K562 (cell line): Measurements from ENCODE around the gene WDR64. TPM values are rescaled to one million over a fixed set of nuclear protein-coding genes. Genes with fewer than 3 reads are reported as not detected.
A peak's percentile ranks its signal among the peaks of the same experiment; 100 is the strongest.

Experiments
- GATAD2A ChIP-seq: fragments of 450-650 bp; IDR thresholded peaks from 2 replicates; pipeline ENCODE4 v1.6.1; 2017
- L3MBTL2 ChIP-seq: fragments of 450-650 bp; IDR thresholded peaks from 2 replicates; pipeline ENCODE4 v1.6.1; 2016; ENCODE audit warnings: mild to moderate bottlenecking, moderate library complexity
- MTA1 ChIP-seq: fragments of 450-650 bp; IDR thresholded peaks from 2 replicates; pipeline ENCODE4 v1.6.1; 2017; ENCODE audit warnings: borderline replicate concordance
- NR2C2 ChIP-seq, 2 experiments: fragments of 200-800 bp in 1 of 2; sonication (Bioruptor generic) in 1 of 2; sonication (generic) in 1 of 2; formaldehyde crosslinking in 1 of 2; IDR thresholded peaks; 2 replicates each; pipeline versions ENCODE4 v1.6.1 to v1.8.0; 2016 to 2022; ENCODE audit warnings: mild to moderate bottlenecking in 1 of 2, missing compliant biosample characterization in 1 of 2, missing genetic modification characterization in 1 of 2, missing genetic modification reagents in 1 of 2
- PRPF4 ChIP-seq: fragments of 200-400 bp; formaldehyde crosslinking; IDR thresholded peaks from one replicate; pipeline ENCODE4 v1.6.1; 2017; ENCODE audit warnings: low read length, low read depth, mild to moderate bottlenecking; ENCODE audit not compliant: insufficient read depth, poor library complexity, severe bottlenecking
- SREBF1 ChIP-seq: fragments of 150-350 bp; IDR thresholded peaks from 2 replicates; pipeline ENCODE4 v1.6.1; 2014; ENCODE audit warnings: antibody characterized with exemption, low read depth, low read length, borderline replicate concordance
- STAG1 ChIP-seq: sonication (generic); formaldehyde crosslinking; IDR thresholded peaks from 2 replicates; pipeline ENCODE4 v1.5.0; 2020; ENCODE audit warnings: missing genetic modification reagents, borderline replicate concordance
- ZNF239 ChIP-seq: fragments of 250-450 bp; sonication (Bioruptor Pico); IDR thresholded peaks from 2 replicates; pipeline ENCODE4 v1.4.0; 2020; ENCODE audit warnings: mild to moderate bottlenecking
- polyA plus RNA-seq, 8 experiments: library from polyadenylated mRNA; depleted of rRNA in 4 of 8; stranded (reverse) in 5 of 8; unstranded in 3 of 8; fragments of >200 nt; fragmentation: Nextera tagmentation in 2 of 8; fragmentation: Illumina TruSeq in 1 of 8; extraction: Ambion mirVana in 2 of 8; extraction: Trizol in 1 of 8; gene quantifications; 2 replicates each; pipeline versions ENCODE4 v1.2.1 to v1.2.3, GENCODE V29; 2011 to 2014; ENCODE audit warnings: inconsistent platforms in 1 of 8, missing spikeins in 1 of 8
- total RNA-seq, 7 experiments: library from RNA; depleted of rRNA in 6 of 7; stranded (reverse); fragments of >200 nt in 6 of 7; fragmentation: Illumina TruSeq in 2 of 7; extraction: Trizol in 2 of 7; gene quantifications; 2 replicates each; pipeline versions ENCODE4 v1.2.1 to v1.2.3, GENCODE V29; 2011 to 2021; ENCODE audit warnings: low replicate concordance in 1 of 7
- TF ChIP-seq, protein P1 (sequence below), 2 experiments: IDR thresholded peaks in 1 of 2; conservative IDR thresholded peaks in 1 of 2; 2 replicates each; pipeline ENCODE4 v1.6.1; 2016; ENCODE audit warnings: low read depth in 2 of 2, mild to moderate bottlenecking in 1 of 2, missing compliant biosample characterization in 1 of 2, missing genetic modification characterization in 1 of 2, moderate library complexity in 1 of 2

Gene WDR64
- total and polyA plus RNA-seq, 9 of the 15 experiments (the other 6 are each of a cell fraction or from before 2014, with no cell fraction given), result 0.06 to 0.29 (median 0.19) TPM; not detected in 5

DNA sequence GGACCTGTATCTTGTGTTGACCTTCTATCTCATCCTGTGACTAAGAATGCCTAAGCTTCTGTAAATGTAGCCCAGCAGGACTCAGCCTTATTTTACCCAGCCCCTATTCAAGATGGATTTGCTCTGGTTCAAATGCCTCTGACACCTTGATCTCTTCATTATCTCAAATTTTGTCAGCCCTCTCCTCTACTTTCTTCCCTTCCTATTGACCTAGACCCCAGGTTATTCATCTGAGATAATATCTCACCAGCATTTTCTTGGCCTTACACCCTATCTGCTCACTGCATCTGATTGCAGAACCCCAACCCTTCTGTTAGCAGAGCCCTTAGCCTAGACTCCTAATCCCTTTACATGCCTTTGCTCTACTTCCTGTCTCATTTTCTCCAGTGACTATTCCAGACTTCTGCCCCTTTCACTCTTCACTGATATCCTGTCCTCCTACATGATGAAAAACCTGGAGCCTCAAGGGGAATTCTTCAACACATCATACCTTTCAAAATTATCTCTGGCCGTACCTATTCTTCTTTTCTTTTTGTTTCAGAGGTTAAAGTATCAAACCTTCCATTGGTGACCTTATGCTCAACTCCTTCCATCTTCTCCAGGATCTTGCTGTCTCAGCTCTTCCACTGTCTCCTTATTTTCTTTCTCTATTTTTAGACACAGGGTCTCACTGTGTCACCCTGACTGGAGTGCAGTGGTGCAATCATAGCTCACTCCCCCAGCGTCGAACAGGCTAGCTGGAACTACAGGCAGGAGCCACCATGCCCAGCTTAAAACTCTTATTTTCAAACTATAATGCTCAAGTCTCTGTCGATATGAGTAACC is 44.9 kb downstream of the WDR64 start (continued):
- TF ChIP-seq, protein P1, sequence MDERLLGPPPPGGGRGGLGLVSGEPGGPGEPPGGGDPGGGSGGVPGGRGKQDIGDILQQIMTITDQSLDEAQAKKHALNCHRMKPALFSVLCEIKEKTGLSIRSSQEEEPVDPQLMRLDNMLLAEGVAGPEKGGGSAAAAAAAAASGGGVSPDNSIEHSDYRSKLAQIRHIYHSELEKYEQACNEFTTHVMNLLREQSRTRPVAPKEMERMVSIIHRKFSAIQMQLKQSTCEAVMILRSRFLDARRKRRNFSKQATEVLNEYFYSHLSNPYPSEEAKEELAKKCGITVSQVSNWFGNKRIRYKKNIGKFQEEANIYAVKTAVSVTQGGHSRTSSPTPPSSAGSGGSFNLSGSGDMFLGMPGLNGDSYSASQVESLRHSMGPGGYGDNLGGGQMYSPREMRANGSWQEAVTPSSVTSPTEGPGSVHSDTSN (CRISPR knock-in tag; IDR thresholded peaks at IDR 0.05; ENCODE audit: low read depth), result no peak
- TF ChIP-seq, protein P1 (tag; conservative IDR thresholded peaks at IDR 0.05; ENCODE audit: low read depth), result peak; percentile 60
- TF ChIP-seq MTA1 (0 out of 2 replicates have a peak, but pooled peaks have one; percentile 66), ZNF239 (peak; percentile 82), NR2C2 (CRISPR knock-in tag; IDR thresholded peaks at IDR 0.05) (no peak), NR2C2 (tag; IDR thresholded peaks at IDR 0.05) (peak; percentile 82; the same call in 1 of the 2 replicates), STAG1 (no peak), GATAD2A (peak; percentile 80), PRPF4 (no peak), L3MBTL2 (peak; percentile 9; the same call in 1 of the 2 replicates), SREBF1 (no peak)
- TF ChIP-seq, all 486 proteins: peak for 153
